Stimulated activated naive CD4-positive, alpha-beta T cell (primary cell): ENCODE measurements around the gene SLC25A51.
A peak's percentile ranks its signal among the peaks of the same experiment; 100 is the strongest.

Experiments used
- DNase-seq, 6 experiments: peaks; one replicate each; lab custom pipeline; 2025; lab: John Stamatoyannopoulos, UW

SLC25A51 gene

GRCh38 chr9:37903647-37904444, at the start of gene SLC25A51:
Gene SLC25A51, minus strand, starts transcription at chr9:37904127. Its CDS starts 15,577 bp downstream, at chr9:37888550.
- DNase-seq: peak; percentile 90 to 98 (median 93)

- DNase-seq: no peak
Observed at GRCh38 chr9:37953206-37953774, 49.4 kb upstream of the SLC25A51 start.

- DNase-seq: no peak
Observed at GRCh38 chr9:37952731-37953130, 48.8 kb upstream of the SLC25A51 start.

- no peak for DNase-seq
Observed at GRCh38 chr9:37951671-37952449, 47.9 kb upstream of the SLC25A51 start.

- no peak for DNase-seq
Observed at GRCh38 chr9:37950561-37950960, 46.6 kb upstream of the SLC25A51 start.

- no peak for DNase-seq
Observed at GRCh38 chr9:37949576-37949975, 45.6 kb upstream of the SLC25A51 start.

GRCh38 chr9:37948417-37948980, 44.6 kb upstream of the SLC25A51 start:
- no peak for DNase-seq

- DNase-seq: no peak
Observed at GRCh38 chr9:37947977-37948376, 44.0 kb upstream of the SLC25A51 start.

- no peak for DNase-seq
Observed at GRCh38 chr9:37947471-37947870, 43.5 kb upstream of the SLC25A51 start.

- DNase-seq: no peak
Observed at GRCh38 chr9:37946971-37947370, 43.0 kb upstream of the SLC25A51 start.

- DNase-seq: no peak
Observed at GRCh38 chr9:37946041-37946440, 42.1 kb upstream of the SLC25A51 start.

GRCh38 chr9:37944671-37945481, 40.9 kb upstream of the SLC25A51 start:
- no peak for DNase-seq

- DNase-seq: no peak
Observed at GRCh38 chr9:37944266-37944650, 40.3 kb upstream of the SLC25A51 start.

- DNase-seq: no peak
Observed at GRCh38 chr9:37943345-37944265, 39.7 kb upstream of the SLC25A51 start.

GRCh38 chr9:37942621-37943344, 38.9 kb upstream of the SLC25A51 start:
- no peak for DNase-seq

- no peak for DNase-seq
Observed at GRCh38 chr9:37941253-37941652, 37.3 kb upstream of the SLC25A51 start.

GRCh38 chr9:37939575-37940095, 35.7 kb upstream of the SLC25A51 start:
- no peak for DNase-seq

GRCh38 chr9:37938121-37938891, 34.4 kb upstream of the SLC25A51 start:
- no peak for DNase-seq

GRCh38 chr9:37937366-37937765, 33.4 kb upstream of the SLC25A51 start:
- no peak for DNase-seq
